WTC11 (cell line): ENCODE data around the gene CENPF. TPM values are rescaled to one million over a fixed set of nuclear protein-coding genes. Genes with fewer than 3 reads are reported as not detected.

ENCODE experiments used
- ATAC-seq: fragments of 200-7000 bp; cut with Tn5 transposase; 2 replicates; pipeline ENCODE4 v1.10.0; 2021; ENCODE audit warnings: mild to moderate bottlenecking, moderate library complexity
- Bru-seq: library from RNA; stranded (reverse); fragments of 400-500 nt; gene quantifications from one replicate; lab custom pipeline; 2021; lab: Mats Ljungman, UMichigan
- CTCF ChIA-PET: fragments of 300-600 bp; sonication (Branson Sonifier 250); formaldehyde crosslinking; loops from one replicate; lab custom pipeline; 2021; ENCODE audit warnings: antibody characterized with exemption; lab: Charles Lee
- POLR2A ChIA-PET: fragments of 350-600 bp; sonication (Branson Sonifier 250); formaldehyde crosslinking; loops from one replicate; lab custom pipeline; 2021; ENCODE audit warnings: antibody characterized with exemption; lab: Charles Lee
- DNase-seq: peaks from one replicate; pipeline ENCODE4 v3.0.0; 2021; ENCODE audit warnings: low spot score
- H3K27ac Mint-ChIP-seq: 2 replicates; pipeline ENCODE4 v1.8.0; 2021; ENCODE audit warnings: mixed read lengths
- H3K27me3 Mint-ChIP-seq: 2 replicates; pipeline ENCODE4 v1.8.0; 2021; ENCODE audit warnings: low read depth, mild to moderate bottlenecking, moderate library complexity, mixed read lengths
- H3K36me3 Mint-ChIP-seq: 2 replicates; pipeline ENCODE4 v1.8.0; 2021; ENCODE audit warnings: mixed read lengths
- H3K4me1 Mint-ChIP-seq: 2 replicates; pipeline ENCODE4 v1.8.0; 2022; ENCODE audit warnings: mixed read lengths
- H3K4me3 Mint-ChIP-seq: 2 replicates; pipeline ENCODE4 v1.8.0; 2021; ENCODE audit warnings: mild to moderate bottlenecking, moderate library complexity, mixed read lengths
- H3K9me3 Mint-ChIP-seq: 2 replicates; pipeline ENCODE4 v1.8.0; 2021; ENCODE audit warnings: mixed read lengths
- AFF4 ChIP-seq: sonication (generic); formaldehyde crosslinking; IDR thresholded peaks from 2 replicates; pipeline ENCODE4 v1.8.1; 2023; ENCODE audit warnings: mild to moderate bottlenecking, missing genetic modification reagents, borderline replicate concordance
- ATF2 ChIP-seq: sonication (generic); formaldehyde crosslinking; IDR thresholded peaks from 2 replicates; pipeline ENCODE4 v1.8.1; 2022; ENCODE audit warnings: low read depth, missing genetic modification reagents, borderline replicate concordance
- CREB1 ChIP-seq: sonication (generic); formaldehyde crosslinking; IDR thresholded peaks from 2 replicates; pipeline ENCODE4 v1.8.0; 2023; ENCODE audit warnings: mild to moderate bottlenecking, missing genetic modification reagents
- E2F4 ChIP-seq: sonication (generic); formaldehyde crosslinking; IDR thresholded peaks from 2 replicates; pipeline ENCODE4 v1.8.1; 2022; ENCODE audit warnings: low read depth, mild to moderate bottlenecking, moderate library complexity, missing genetic modification reagents, borderline replicate concordance
- E2F5 ChIP-seq: sonication (generic); formaldehyde crosslinking; IDR thresholded peaks from 2 replicates; pipeline ENCODE4 v1.8.1; 2022; ENCODE audit warnings: mild to moderate bottlenecking, moderate library complexity, missing genetic modification reagents
- ELF4 ChIP-seq: sonication (generic); formaldehyde crosslinking; IDR thresholded peaks from 2 replicates; pipeline ENCODE4 v1.8.1; 2022; ENCODE audit warnings: low read depth, mild to moderate bottlenecking, moderate library complexity, missing genetic modification reagents
- ESRRA ChIP-seq: sonication (generic); formaldehyde crosslinking; IDR thresholded peaks from 2 replicates; pipeline ENCODE4 v1.8.1; 2022; ENCODE audit warnings: mild to moderate bottlenecking, missing genetic modification reagents, borderline replicate concordance
- FOXK1 ChIP-seq: sonication (generic); formaldehyde crosslinking; IDR thresholded peaks from 2 replicates; pipeline ENCODE4 v1.8.0; 2022; ENCODE audit warnings: mild to moderate bottlenecking, moderate library complexity, missing genetic modification reagents
- FOXP4 ChIP-seq: sonication (generic); formaldehyde crosslinking; IDR thresholded peaks from 2 replicates; pipeline ENCODE4 v1.8.0; 2022; ENCODE audit warnings: mild to moderate bottlenecking, missing genetic modification reagents
- GABPB1 ChIP-seq: sonication (generic); formaldehyde crosslinking; IDR thresholded peaks from 2 replicates; pipeline ENCODE4 v1.8.1; 2023; ENCODE audit warnings: mild to moderate bottlenecking, missing genetic modification reagents
- HMGXB4 ChIP-seq: sonication (generic); formaldehyde crosslinking; IDR thresholded peaks from 2 replicates; pipeline ENCODE4 v1.8.1; 2023; ENCODE audit warnings: mild to moderate bottlenecking, moderate library complexity, missing genetic modification reagents
- MAX ChIP-seq: sonication (generic); formaldehyde crosslinking; IDR thresholded peaks from 2 replicates; pipeline ENCODE4 v1.8.0; 2022; ENCODE audit warnings: mild to moderate bottlenecking, missing genetic modification reagents
- NFYB ChIP-seq: sonication (generic); formaldehyde crosslinking; conservative IDR thresholded peaks from 2 replicates; pipeline ENCODE4 v1.8.0; 2022; ENCODE audit warnings: low read depth, missing genetic modification reagents
- TEAD1 ChIP-seq: sonication (generic); formaldehyde crosslinking; IDR thresholded peaks from 2 replicates; pipeline ENCODE4 v1.8.0; 2022; ENCODE audit warnings: mild to moderate bottlenecking, missing genetic modification reagents
- USF2 ChIP-seq: sonication (generic); formaldehyde crosslinking; IDR thresholded peaks from 2 replicates; pipeline ENCODE4 v1.8.1; 2023; ENCODE audit warnings: mild to moderate bottlenecking, missing genetic modification reagents, moderate library complexity
- long read RNA-seq, 3 experiments: library from RNA in 1 of 3; library from capped mRNA in 1 of 3; library from polyadenylated mRNA in 1 of 3; unstranded in 2 of 3; stranded (forward) in 1 of 3; transcript quantifications; one replicate each; pipeline ENCODE4 v2.0.0, GENCODE V29; 2021
- total RNA-seq: library from RNA; stranded (reverse); gene quantifications from 3 replicates; pipeline ENCODE4 v1.2.3, GENCODE V29; 2021

Gene CENPF
- 137 to 166 TPM (median 143 TPM) in 3 replicates for total RNA-seq
- percentile 97 among the genes with signal in this experiment for Bru-seq, nascent RNA
- long read RNA-seq, experiment 1, full-length matches to known transcripts = 62 of 309 reads
- long read RNA-seq, experiment 1, partial matches to known transcripts = 231 of 309 reads
- long read RNA-seq, experiment 1, other reads (novel, unspliced or antisense) = 16 of 309 reads
- long read RNA-seq, experiment 2, full-length matches to known transcripts = 5 of 126 reads
- long read RNA-seq, experiment 2, partial matches to known transcripts = 113 of 126 reads
- long read RNA-seq, experiment 2, other reads (novel, unspliced or antisense) = 8 of 126 reads
- long read RNA-seq, experiment 3, partial matches to known transcripts = 43 of 44 reads
- long read RNA-seq, experiment 3, other reads (novel, unspliced or antisense) = 1 of 44 reads

- CTCF ChIA-PET = interaction anchor here (1.0 to 3.2 kb wide), 2 partner anchors 270 to 274 kb away, joined by 3 to 18 read pairs; no protein-coding TSS in a partner anchor
- POLR2A ChIA-PET = interaction anchor here (0.6 to 3.9 kb wide), 6 partner anchors 9 to 1587 kb away, joined by 3 to 27 read pairs (median 3); partner anchors contain the start of gene PTPN14
- peaks cover 19% of the 10 kb centered on the region for H3K4me1 Mint-ChIP-seq
- TF ChIP-seq GABPB1 (CRISPR knock-in tag) (peak; percentile 88), HMGXB4 (CRISPR knock-in tag) (0 out of 2 replicates have a peak, but pooled peaks have one; percentile 70), USF2 (CRISPR knock-in tag) (peak; percentile 85), ESRRA (CRISPR knock-in tag) (0 out of 2 replicates have a peak, but pooled peaks have one; percentile 48), TEAD1 (CRISPR knock-in tag) (peak; percentile 65; the same call in 1 of the 2 replicates), CREB1 (CRISPR knock-in tag) (0 out of 2 replicates have a peak, but pooled peaks have one; percentile 57), FOXK1 (CRISPR knock-in tag) (peak; percentile 92), ATF2 (CRISPR knock-in tag) (no peak), FOXP4 (CRISPR knock-in tag) (peak; percentile 21; the same call in 1 of the 2 replicates), E2F5 (CRISPR knock-in tag) (peak; percentile 25; the same call in 1 of the 2 replicates), AFF4 (CRISPR knock-in tag) (0 out of 2 replicates have a peak, but pooled peaks have one; percentile 24), E2F4 (CRISPR knock-in tag) (peak; percentile 89), MAX (CRISPR knock-in tag) (peak; percentile 97), ELF4 (CRISPR knock-in tag) (no peak), NFYB (peak; percentile 89)
Measured at GRCh38 chr1:214602764-214603657, at the start of gene CENPF. Gene CENPF (plus strand): TSS chr1:214603195. CDS start chr1:214613755, 10,560 bp downstream.

More at GRCh38 chr1:214602764-214603657, at the start of gene CENPF:
- H3K36me3 Mint-ChIP-seq = no peaks in the 10 kb centered on the region; the same call in 1 of the 2 replicates
- H3K4me3 Mint-ChIP-seq = peak within 1 kb of the TSS; percentile 96
- peak; percentile 96 for DNase-seq
- peak; percentile 96 for ATAC-seq
- H3K27me3 Mint-ChIP-seq = peaks cover 3% of the 10 kb centered on the region
- H3K27ac Mint-ChIP-seq = peak within 1 kb of the TSS; percentile 90
- H3K9me3 Mint-ChIP-seq = no peaks in the 10 kb centered on the region
